ENCODE measurements around the gene FSIP1.

FSIP1 gene

GRCh38 chr15:39731266-39731665 lies 51.4 kb downstream of the FSIP1 start:
- no peak overlapping the region for H3K27ac ChIP-seq
- no peak for DNase-seq
- no peaks in the 10 kb centered on the region for H3K27me3 ChIP-seq (ENCODE audit: insufficient read depth, low read depth, severe bottlenecking)
- no peaks in the 10 kb centered on the region for H3K36me3 ChIP-seq
- TF ChIP-seq CTCF (IDR thresholded peaks at IDR 0.05; ENCODE audit: low read depth, low read length): no peak
- H3K9me3 ChIP-seq (ENCODE audit: severe bottlenecking): no peaks in the 10 kb centered on the region
- H3K4me3 ChIP-seq (ENCODE audit: low read depth, low read length): no peak overlapping the region

DNA sequence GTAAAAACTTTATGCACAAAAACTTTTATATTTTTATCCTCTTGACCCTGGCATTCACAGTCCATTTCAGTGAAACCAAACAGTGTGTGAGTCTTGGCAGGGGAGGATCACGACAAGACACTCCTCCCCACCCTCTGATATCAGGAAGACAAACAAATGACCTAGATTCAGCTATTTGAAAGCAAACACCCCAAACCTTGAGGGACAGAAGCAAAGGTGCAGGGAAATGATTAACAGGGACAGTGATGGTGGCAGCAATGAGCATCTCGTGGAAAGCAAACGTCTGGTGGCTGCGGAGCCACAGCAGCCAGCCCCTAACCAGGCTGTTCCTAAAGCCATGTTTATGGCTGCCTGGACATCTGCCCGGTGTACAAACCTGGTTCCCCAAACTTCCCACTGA lies 52.1 kb downstream of the FSIP1 start:
- no peak overlapping the region for H3K27ac ChIP-seq
- no peak overlapping the region for H3K4me3 ChIP-seq (ENCODE audit: low read depth, low read length)
- DNase-seq: no peak
- no peaks in the 10 kb centered on the region for H3K9me3 ChIP-seq (ENCODE audit: severe bottlenecking)
- H3K27me3 ChIP-seq (ENCODE audit: insufficient read depth, low read depth, severe bottlenecking): no peaks in the 10 kb centered on the region
- H3K36me3 ChIP-seq: no peaks in the 10 kb centered on the region
- no peak for TF ChIP-seq CTCF (IDR thresholded peaks at IDR 0.05; ENCODE audit: low read depth, low read length)

GRCh38 chr15:39729500-39729899 lies 53.1 kb downstream of the FSIP1 start:
- Histone ChIP-seq H3K36me3 (no peaks in the 10 kb centered on the region), H3K4me3 (ENCODE audit: low read depth, low read length) (no peak overlapping the region), H3K9me3 (ENCODE audit: severe bottlenecking) (no peaks in the 10 kb centered on the region), H3K27me3 (ENCODE audit: insufficient read depth, low read depth, severe bottlenecking) (no peaks in the 10 kb centered on the region), H3K27ac (no peak overlapping the region)
- no peak for DNase-seq
- no peak for TF ChIP-seq CTCF (IDR thresholded peaks at IDR 0.05; ENCODE audit: low read depth, low read length)

DNA sequence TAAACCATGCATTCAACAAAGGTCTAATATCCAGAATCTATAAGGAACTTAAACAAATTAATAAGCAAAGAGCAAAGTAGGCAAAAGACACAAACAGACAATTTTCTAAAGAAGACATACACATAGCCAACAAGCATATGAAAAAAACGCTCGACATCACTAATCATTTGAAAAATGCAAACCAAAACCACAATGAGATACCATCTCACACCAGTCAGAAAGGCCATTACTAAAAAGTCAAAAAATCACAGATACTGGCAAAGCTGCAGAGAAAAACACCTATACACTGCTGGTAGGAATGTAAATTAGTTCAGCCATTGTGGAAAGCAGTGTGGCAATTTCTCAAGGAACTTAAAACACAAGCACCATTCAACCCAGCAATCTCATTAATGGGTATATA lies 53.8 kb downstream of the FSIP1 start:
- H3K27ac ChIP-seq: no peak overlapping the region
- no peaks in the 10 kb centered on the region for H3K27me3 ChIP-seq (ENCODE audit: insufficient read depth, low read depth, severe bottlenecking)
- TF ChIP-seq CTCF (IDR thresholded peaks at IDR 0.05; ENCODE audit: low read depth, low read length): no peak
- H3K4me3 ChIP-seq (ENCODE audit: low read depth, low read length): no peak overlapping the region
- H3K9me3 ChIP-seq (ENCODE audit: severe bottlenecking): no peaks in the 10 kb centered on the region
- DNase-seq: no peak
- no peaks in the 10 kb centered on the region for H3K36me3 ChIP-seq

DNA sequence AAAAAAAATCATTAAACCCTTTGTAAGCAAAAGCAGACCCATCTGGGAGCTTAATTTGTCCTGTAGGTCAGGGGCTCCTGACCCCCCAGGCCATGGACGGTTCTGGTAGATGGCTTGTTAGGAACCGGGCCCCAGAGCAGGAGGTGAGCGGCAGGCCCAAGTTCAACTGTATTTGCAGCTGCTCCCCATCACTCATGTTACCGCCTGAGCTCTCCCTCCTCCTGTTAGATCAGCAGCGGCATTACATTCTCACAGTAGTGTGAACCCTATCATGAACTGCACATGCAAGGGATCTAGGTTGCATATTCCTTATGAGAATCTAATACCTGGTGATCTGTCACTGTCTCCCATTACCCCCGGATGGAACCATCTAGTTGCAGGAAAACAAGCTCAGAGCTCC lies 60.7 kb downstream of the FSIP1 start:
- Histone ChIP-seq H3K4me3 (ENCODE audit: low read depth, low read length) (no peak overlapping the region), H3K9me3 (ENCODE audit: severe bottlenecking) (no peaks in the 10 kb centered on the region), H3K36me3 (no peaks in the 10 kb centered on the region), H3K27ac (no peak overlapping the region), H3K27me3 (ENCODE audit: insufficient read depth, low read depth, severe bottlenecking) (no peaks in the 10 kb centered on the region)
- no peak for TF ChIP-seq CTCF (IDR thresholded peaks at IDR 0.05; ENCODE audit: low read depth, low read length)
- DNase-seq: no peak
